Ectodermal cell (in vitro differentiated cells): ENCODE data around the gene TECPR2.
"Not testable (repeated sequence)": the region's sequence is repeated elsewhere in the genome, so short reads cannot be mapped to it uniquely, and the experiment has no call there.

Experiments
- H3K27ac ChIP-seq: 2 replicates; pipeline ENCODE4 v1.7.0; 2013; ENCODE audit warnings: mild to moderate bottlenecking, low read depth, low read length; ENCODE audit not compliant: insufficient read depth, poor library complexity, severe bottlenecking
- H3K27me3 ChIP-seq: 2 replicates; pipeline ENCODE4 v1.7.0; 2013; ENCODE audit warnings: mild to moderate bottlenecking, low read length; ENCODE audit not compliant: insufficient read depth, control insufficient read depth, poor library complexity, severe bottlenecking
- H3K36me3 ChIP-seq: one replicate; pipeline ENCODE4 v1.7.0; 2013; ENCODE audit warnings: low read length; ENCODE audit not compliant: control insufficient read depth, insufficient read depth
- H3K4me1 ChIP-seq: one replicate; pipeline ENCODE4 v1.7.0; 2013; ENCODE audit warnings: low read length; ENCODE audit not compliant: control insufficient read depth, insufficient read depth
- H3K4me3 ChIP-seq: 2 replicates; pipeline ENCODE4 v1.7.0; 2013; ENCODE audit warnings: low read depth, low read length, control low read depth; ENCODE audit not compliant: insufficient read depth
- H3K9me3 ChIP-seq: 2 replicates; pipeline ENCODE4 v1.7.0; 2013; ENCODE audit warnings: mild to moderate bottlenecking, low read length, moderate library complexity; ENCODE audit not compliant: control insufficient read depth
- WGBS, 2 experiments: methylation state at CpG; one replicate each; pipeline ENCODE4 v1.1.7; 2013; ENCODE audit warnings: missing lambda C conversion rate in 2 of 2; 5-methylcytosine and 5-hydroxymethylcytosine counted together

TECPR2 gene

DNA sequence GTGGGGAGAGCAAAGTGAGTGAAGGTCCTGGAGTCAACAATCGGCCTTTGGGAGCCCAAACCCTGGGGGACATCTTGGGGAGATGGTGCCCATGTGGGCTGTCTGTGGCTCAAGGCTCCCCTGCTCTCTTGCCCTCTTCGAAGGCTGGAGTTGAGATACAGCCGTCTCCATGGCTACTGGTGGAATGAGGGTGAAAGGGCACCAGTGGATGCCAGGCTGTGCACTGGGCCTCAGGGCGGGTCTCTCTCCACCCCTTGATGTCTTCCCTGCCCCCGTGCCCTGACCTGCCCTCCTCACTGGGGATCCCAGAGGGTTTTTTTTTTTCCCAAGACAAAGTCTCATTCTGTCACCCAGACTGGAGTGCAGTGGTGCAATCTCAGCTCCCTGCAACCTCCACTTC, 148.8 kb downstream of the TECPR2 start:
- H3K27ac ChIP-seq = no peak overlapping the region
- no peak overlapping the region for H3K4me3 ChIP-seq
- no peaks in the 10 kb centered on the region for H3K9me3 ChIP-seq
- no peaks in the 10 kb centered on the region for H3K36me3 ChIP-seq
- WGBS, 2 experiments = 86 to 92% methylated on average over 5 of the region's 5 CpGs
- no peaks in the 10 kb centered on the region for H3K27me3 ChIP-seq
- peaks cover 33% of the 10 kb centered on the region for H3K4me1 ChIP-seq

DNA sequence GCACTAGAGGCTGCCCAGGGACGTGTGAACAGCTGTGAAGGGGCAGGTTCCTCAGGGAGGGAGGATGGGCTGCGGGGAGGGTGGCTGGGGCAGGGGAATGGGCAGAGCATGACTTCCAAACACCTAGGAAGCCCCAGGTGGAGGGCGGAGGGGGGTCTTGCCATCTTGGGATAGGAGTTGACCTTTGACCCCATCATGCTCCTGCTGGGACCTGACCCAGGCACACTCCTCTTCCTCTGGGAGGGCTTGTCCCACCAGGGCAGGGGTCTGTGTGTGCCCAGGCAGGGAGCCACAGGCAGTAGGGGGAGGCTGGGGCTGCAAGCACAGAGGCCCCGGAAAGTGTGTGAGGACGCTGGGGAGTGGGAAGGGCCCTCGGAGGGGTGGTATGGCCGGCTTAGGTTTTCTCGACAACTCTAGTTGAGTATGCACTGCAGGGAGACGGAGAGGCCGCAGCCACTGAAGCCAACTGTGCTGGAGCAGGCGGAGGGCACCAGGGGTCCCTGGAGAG, 150.1 kb downstream of the TECPR2 start:
- Histone ChIP-seq H3K9me3 (no peaks in the 10 kb centered on the region), H3K27ac (no peak overlapping the region), H3K36me3 (no peaks in the 10 kb centered on the region), H3K27me3 (peaks cover 8% of the 10 kb centered on the region), H3K4me1 (peaks cover 33% of the 10 kb centered on the region), H3K4me3 (no peak overlapping the region)
- 79% methylated on average over 11 of the region's 11 CpGs for WGBS, 2 experiments

DNA sequence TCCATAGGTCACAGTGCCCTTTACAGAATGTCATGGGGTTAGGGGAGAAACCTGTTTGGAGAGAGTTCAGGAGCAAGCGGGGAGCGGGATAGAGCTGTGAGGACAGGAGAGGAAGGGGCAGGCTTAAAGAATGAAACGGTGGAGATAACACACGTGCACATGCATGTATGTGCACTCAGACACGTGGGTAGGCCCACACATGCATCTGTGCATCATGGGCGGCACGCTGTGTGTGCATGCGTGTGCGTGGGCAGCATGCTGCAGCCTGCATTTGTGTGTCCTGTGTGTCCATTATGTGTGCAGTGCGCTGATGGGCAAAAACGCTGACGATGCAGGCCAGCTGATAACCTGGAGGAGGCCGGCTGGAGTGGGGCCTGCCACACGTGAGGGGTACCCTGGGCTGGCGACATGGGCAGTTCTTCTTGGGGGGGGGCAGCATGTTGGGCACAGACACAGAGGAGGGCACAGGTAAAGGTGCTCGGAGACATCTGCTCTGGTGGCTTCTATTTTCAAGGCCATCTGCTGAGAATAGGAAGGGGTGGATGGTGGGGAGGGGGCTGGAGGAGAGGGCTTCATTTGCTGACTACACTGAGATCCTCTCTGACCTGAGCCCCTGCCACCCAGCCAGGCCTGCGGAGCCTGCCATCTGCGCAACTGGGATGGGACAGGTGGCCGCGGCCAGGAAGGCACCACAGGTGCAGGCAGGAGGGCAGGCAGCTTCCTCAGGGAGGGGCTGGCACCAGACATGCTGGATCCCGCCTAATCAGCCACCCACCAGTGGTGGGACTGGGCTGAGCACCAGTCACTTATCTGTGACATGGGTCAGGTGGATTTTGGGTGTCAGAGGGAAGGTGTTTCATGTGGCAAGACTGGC, 151.4 kb downstream of the TECPR2 start:
- Histone ChIP-seq H3K9me3 (no peaks in the 10 kb centered on the region), H3K4me3 (no peak overlapping the region), H3K27ac (no peak overlapping the region), H3K27me3 (peaks cover 10% of the 10 kb centered on the region), H3K36me3 (no peaks in the 10 kb centered on the region), H3K4me1 (peaks cover 25% of the 10 kb centered on the region)
- 89% methylated on average over 21 of the region's 21 CpGs for WGBS, 2 experiments

DNA sequence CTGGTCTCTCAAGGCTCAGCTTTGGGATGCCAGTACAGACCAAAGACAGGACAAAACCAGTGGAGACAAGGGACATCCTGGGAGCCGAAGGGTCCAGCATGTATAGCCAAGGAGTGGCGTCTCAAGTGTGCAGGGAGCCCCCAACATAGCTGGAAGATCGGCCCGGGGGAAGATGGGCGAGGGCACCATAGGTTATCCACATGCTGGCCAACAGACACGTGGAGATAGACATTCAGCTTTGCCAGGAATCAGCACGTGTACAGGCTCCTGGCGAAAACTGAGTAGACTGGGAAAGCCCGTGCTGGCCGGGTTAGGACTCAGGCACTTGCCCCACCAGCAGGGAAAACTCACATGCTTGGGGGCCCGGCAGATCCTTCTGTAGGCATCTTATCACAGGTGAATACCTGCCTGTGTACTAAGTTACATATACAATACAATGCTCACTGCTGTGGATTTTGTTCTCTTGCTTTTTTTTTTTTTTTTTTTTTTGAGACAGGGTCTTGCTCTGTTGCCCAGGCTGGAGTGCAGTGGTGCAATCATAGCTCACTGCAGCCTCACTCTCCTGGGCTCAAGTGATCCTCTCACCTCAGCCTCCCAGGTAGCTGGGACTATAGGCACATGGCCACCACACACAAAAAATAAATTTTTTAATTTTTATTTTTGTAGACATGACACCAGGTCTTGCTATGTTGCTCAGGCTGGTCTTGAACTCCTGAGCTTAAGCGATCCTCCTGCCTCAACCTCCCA, 152.4 kb downstream of the TECPR2 start:
- H3K27ac ChIP-seq = no peak overlapping the region
- H3K4me3 ChIP-seq = no peak overlapping the region
- peaks cover 25% of the 10 kb centered on the region for H3K4me1 ChIP-seq
- WGBS, 2 experiments = 85% methylated on average over 12 of the region's 12 CpGs
- no peaks in the 10 kb centered on the region for H3K36me3 ChIP-seq
- H3K27me3 ChIP-seq = peaks cover 10% of the 10 kb centered on the region
- no peaks in the 10 kb centered on the region for H3K9me3 ChIP-seq

DNA sequence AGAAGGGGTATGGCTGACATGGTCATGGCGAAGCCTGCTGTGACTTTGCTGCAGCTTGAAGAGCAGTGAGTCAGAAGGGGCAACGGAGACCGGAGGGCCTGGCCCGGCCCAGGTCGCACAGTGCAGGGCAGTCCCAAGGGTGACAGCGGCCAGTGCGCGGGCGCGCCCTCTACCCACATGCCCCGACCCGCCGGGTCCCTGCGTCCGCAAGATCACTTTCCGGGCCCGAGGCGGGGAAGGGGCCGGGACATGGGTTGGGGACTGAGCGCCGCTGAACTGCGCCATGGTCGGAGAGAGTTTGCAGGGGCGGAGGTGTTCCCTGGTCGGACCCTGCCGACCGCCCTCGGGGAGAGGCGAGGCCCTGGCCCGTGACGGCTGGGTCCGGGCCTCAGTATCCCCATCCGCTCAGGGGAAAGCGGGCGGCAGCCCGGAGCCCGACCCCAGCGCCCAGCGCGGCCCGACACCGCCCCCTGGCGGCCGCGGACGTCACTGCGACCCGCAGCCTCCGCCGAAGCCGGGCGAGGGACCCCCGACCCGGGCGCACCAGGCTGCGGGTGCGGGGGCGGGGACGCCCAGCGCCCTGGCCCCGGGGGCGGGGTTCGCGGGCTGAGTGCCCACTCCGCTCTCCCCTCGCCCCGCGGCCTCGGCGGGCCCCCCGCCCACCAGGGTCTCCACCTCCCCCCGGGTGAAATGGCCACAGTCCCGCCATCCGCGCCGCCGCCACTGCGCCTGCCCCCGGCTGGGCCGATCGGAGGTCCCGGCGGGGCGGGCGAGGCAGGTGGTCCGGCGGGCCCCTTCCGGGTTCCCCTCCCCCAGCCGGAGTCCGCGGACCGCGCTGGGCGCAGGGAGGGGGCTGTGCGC, 154.0 kb downstream of the TECPR2 start:
- no peaks in the 10 kb centered on the region for H3K9me3 ChIP-seq
- H3K4me3 ChIP-seq = peak overlapping the region; percentile 66
- peaks cover 10% of the 10 kb centered on the region for H3K27me3 ChIP-seq
- no peak overlapping the region for H3K27ac ChIP-seq
- no peaks in the 10 kb centered on the region for H3K36me3 ChIP-seq
- WGBS, 2 experiments = 1% methylated on average over 95 of the region's 95 CpGs
- H3K4me1 ChIP-seq = peaks cover 9% of the 10 kb centered on the region

DNA sequence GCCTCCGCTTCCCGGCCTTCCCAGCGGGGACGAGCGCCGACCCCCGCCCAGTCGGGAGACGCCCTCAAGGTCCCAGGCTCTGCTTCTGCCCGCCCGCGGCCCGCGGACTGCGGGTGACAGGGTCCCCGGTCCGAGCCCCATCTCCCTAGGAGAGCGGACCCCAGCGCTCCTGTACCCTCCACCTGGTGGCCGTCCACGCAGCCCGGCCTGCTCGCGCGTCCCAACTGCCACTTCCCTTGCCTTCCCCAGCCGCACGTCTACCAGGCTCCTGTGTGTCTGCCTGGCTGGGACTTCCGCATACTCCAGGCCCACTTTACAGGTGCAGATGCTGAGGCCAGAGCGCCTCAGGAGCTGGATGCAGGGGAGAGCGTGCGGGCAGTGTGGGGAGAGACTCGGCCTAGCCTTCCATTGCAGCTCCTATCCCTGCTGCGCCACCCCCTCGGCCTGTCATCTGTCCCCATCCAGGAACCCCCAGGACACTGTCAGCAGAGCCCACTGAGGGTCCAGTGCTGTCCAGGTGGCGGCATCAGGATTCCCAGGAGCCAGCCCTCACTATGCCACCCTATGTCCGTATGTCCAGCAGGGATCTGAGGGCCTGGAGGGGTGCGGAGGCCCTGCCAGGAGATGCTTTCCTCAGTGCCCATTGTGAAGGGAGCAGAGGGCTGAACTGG, 154.8 kb downstream of the TECPR2 start:
- Histone ChIP-seq H3K4me1 (peaks cover 2% of the 10 kb centered on the region), H3K27ac (no peak overlapping the region), H3K4me3 (peak overlapping the region; percentile 66), H3K9me3 (no peaks in the 10 kb centered on the region), H3K36me3 (no peaks in the 10 kb centered on the region), H3K27me3 (peaks cover 10% of the 10 kb centered on the region)
- WGBS, 2 experiments = 27% methylated on average over 37 of the region's 37 CpGs

DNA sequence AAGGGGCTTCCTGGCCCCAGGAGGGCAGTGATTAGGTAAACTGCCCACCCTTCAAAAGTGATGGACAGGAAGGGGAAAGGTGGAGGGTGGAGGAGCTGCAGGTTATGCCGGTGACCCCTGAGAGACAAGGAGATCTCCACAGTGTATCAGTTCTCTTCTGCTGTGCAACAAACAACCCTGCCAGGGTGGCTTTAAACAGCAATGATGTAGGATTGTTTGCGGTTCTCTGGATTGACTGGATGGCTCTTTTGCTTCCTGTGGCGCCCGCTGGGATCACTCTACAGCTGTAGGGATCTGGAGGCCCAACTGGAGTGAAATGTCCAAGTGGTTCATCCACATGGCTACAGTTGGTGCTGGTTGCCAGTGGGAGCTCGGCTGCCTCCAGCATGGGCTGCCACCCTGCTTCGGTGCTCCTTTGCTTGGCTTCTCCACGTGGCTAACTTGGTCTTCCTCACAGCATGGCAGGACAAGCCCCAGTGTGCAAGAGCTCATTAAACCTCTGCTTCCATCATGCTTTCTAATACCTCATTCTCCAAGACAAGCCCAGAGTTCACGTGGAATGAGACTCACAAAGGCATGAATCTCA, 155.4 kb downstream of the TECPR2 start:
- no peaks in the 10 kb centered on the region for H3K9me3 ChIP-seq
- no peaks in the 10 kb centered on the region for H3K36me3 ChIP-seq
- 91 to 92% methylated on average over 8 of the region's 8 CpGs for WGBS, 2 experiments
- H3K27me3 ChIP-seq = peaks cover 10% of the 10 kb centered on the region
- no peak overlapping the region for H3K4me3 ChIP-seq
- H3K27ac ChIP-seq = no peak overlapping the region
- no peaks in the 10 kb centered on the region for H3K4me1 ChIP-seq

DNA sequence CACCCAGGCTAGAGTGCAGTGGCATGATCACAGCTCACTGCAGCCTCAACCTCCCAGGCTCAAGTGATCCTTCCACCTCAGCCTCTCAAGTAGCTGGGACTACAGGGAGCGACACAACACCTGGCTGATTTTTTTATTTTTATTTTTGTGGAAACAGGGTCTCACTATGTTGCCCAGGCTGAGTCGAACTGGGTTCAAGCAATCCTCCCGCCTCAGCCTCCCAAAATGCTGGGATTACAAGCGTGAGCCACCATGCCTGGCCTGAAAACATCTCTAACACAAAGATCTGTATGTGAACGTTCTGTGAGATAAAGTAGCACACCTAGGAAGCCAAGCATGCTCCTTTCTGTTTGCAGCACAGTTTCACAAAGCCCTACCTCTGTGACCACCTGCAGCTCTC, 157.0 kb downstream of the TECPR2 start:
- H3K27ac ChIP-seq, H3K4me1 ChIP-seq, H3K36me3 ChIP-seq, H3K9me3 ChIP-seq, H3K4me3 ChIP-seq: not testable (repeated sequence)
- WGBS, 2 experiments = 85 to 89% methylated on average over 5 of the region's 5 CpGs
- peaks cover 10% of the 10 kb centered on the region for H3K27me3 ChIP-seq

DNA sequence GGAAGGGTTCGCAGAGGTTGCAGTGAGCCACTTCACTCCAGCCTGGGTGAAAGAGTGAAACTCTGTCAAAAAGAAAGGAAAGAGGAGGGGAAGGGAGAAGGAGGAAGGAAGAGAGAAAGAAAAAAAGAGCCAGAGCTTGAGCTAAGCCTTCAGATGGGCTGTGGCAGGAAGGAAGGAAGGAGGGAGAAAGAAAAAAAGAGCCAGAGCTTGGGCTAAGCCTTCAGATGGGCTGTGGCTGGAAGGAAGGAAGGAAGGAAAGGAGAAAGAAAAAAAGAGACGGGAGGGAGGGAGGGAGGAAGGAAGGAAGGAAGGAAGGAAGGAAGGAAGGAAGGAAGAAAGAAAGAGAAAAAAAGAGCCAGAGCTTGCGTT, 160.4 kb downstream of the TECPR2 start:
- Histone ChIP-seq H3K4me3 (no peak overlapping the region), H3K4me1 (no peaks in the 10 kb centered on the region), H3K27ac (no peak overlapping the region), H3K36me3 (no peaks in the 10 kb centered on the region), H3K9me3 (no peaks in the 10 kb centered on the region), H3K27me3 (no peaks in the 10 kb centered on the region)
- WGBS, 2 experiments = 84 to 89% methylated on average over 3 of the region's 3 CpGs
